H1 (cell line): ENCODE results near the gene ZBTB46. TPM values are rescaled to one million over a fixed set of nuclear protein-coding genes. Genes with fewer than 3 reads are reported as not detected.

Source experiments
- CTCF ChIA-PET: fragments of 300-600 bp; sonication (Branson Sonifier 250); formaldehyde crosslinking; loops from one replicate; lab custom pipeline; 2021; ENCODE audit not compliant: partially characterized antibody; lab: Charles Lee
- POLR2A ChIA-PET: fragments of 300-600 bp; sonication (Branson Sonifier 250); formaldehyde crosslinking; loops from one replicate; lab custom pipeline; 2021; ENCODE audit warnings: inconsistent platforms; ENCODE audit not compliant: partially characterized antibody; lab: Charles Lee
- DNase-seq, 2 experiments: peaks; one replicate each; pipeline versions ENCODE4 v3.0.0 to v3.0.0-alpha.2; 2010 to 2022; ENCODE audit warnings: low spot score in 2 of 2, low read depth in 1 of 2, mixed read lengths in 1 of 2
- FAIRE-seq: peaks from 2 replicates; lab custom pipeline; 2011; peaks lifted over from hg19 to GRCh38; lab: Jason Lieb, UNC
- H2AFZ ChIP-seq: 2 replicates; pipeline ENCODE4 v1.8.1; 2012; ENCODE audit warnings: low read length, inconsistent platforms
- H2AK5ac ChIP-seq: 2 replicates; pipeline ENCODE4 v1.6.1; 2013; ENCODE audit warnings: low read depth, low read length
- H2BK120ac ChIP-seq: replicated peaks from 2 replicates; pipeline ENCODE3; 2013; ENCODE audit warnings: low read depth, low read length, inconsistent platforms
- H2BK12ac ChIP-seq: 2 replicates; pipeline ENCODE4 v1.6.1; 2013; ENCODE audit warnings: low read depth, low read length
- H2BK15ac ChIP-seq: 2 replicates; pipeline ENCODE4 v1.6.1; 2013; ENCODE audit warnings: low read length
- H2BK20ac ChIP-seq: 2 replicates; pipeline ENCODE4 v1.6.1; 2013; ENCODE audit warnings: low read length
- H2BK5ac ChIP-seq: 2 replicates; pipeline ENCODE4 v1.6.1; 2013; ENCODE audit warnings: low read depth, low read length
- H3K14ac ChIP-seq: 2 replicates; pipeline ENCODE4 v1.6.1; 2013; ENCODE audit warnings: inconsistent platforms; ENCODE audit not compliant: insufficient read length
- H3K18ac ChIP-seq: 2 replicates; pipeline ENCODE4 v1.6.1; 2013; ENCODE audit warnings: low read length; ENCODE audit errors: extremely low read depth
- H3K23ac ChIP-seq: 2 replicates; pipeline ENCODE4 v1.6.1; 2013; ENCODE audit warnings: inconsistent platforms; ENCODE audit not compliant: insufficient read length
- H3K23me2 ChIP-seq: 2 replicates; pipeline ENCODE4 v1.6.1; 2013; ENCODE audit warnings: low read depth, low read length
- H3K27ac ChIP-seq: 2 replicates; pipeline ENCODE4 v1.6.1; 2011; ENCODE audit warnings: low read depth, low read length, inconsistent platforms
- H3K27me3 ChIP-seq, 4 experiments: replicated peaks in 1 of 4; 1 replicate in 1 of 4; 2 replicates in 3 of 4; pipeline versions ENCODE4 v1.6.1 to v1.8.1; 2011 to 2013; ENCODE audit warnings: low read length in 3 of 4, mild to moderate bottlenecking in 3 of 4, inconsistent platforms in 2 of 4, mixed read lengths in 2 of 4, moderate library complexity in 1 of 4; ENCODE audit not compliant: control insufficient read depth in 3 of 4, insufficient read depth in 3 of 4; ENCODE audit errors: extremely low read depth in 1 of 4
- H3K36me3 ChIP-seq, 4 experiments: 2 replicates each; pipeline versions ENCODE4 v1.6.1 to v1.8.1; 2011 to 2013; ENCODE audit warnings: mild to moderate bottlenecking in 4 of 4, low read length in 3 of 4, moderate library complexity in 2 of 4, control low read depth in 1 of 4, inconsistent platforms in 1 of 4; ENCODE audit not compliant: insufficient read depth in 4 of 4, control insufficient read depth in 2 of 4
- H3K4ac ChIP-seq: replicated peaks from 2 replicates; pipeline ENCODE3; 2013; ENCODE audit warnings: low read length, low read depth, mixed read lengths, inconsistent platforms; ENCODE audit not compliant: insufficient read length
- H3K4me1 ChIP-seq, 4 experiments: replicated peaks in 1 of 4; 1 replicate in 1 of 4; 2 replicates in 3 of 4; pipeline versions ENCODE4 v1.6.1 to v1.8.1; 2011 to 2013; ENCODE audit warnings: low read length in 3 of 4, inconsistent platforms in 2 of 4, mixed read lengths in 1 of 4; ENCODE audit not compliant: insufficient read depth in 4 of 4, control insufficient read depth in 3 of 4
- H3K4me2 ChIP-seq, 2 experiments: 2 replicates each; pipeline versions ENCODE4 v1.6.1 to v1.8.1; 2011 to 2013; ENCODE audit warnings: low read depth in 2 of 2, low read length in 2 of 2, control low read depth in 1 of 2, inconsistent platforms in 1 of 2, mild to moderate bottlenecking in 1 of 2; ENCODE audit not compliant: insufficient read depth in 1 of 2
- H3K4me3 ChIP-seq, 4 experiments: fragments of 200-600, 300-600 bp in 1 of 4; sonication (generic), shearing (Covaris generic), sonication (Bioruptor Twin) in 1 of 4; 2 replicates each; pipeline versions ENCODE4 v1.5.1 to v1.8.1; 2011 to 2016; ENCODE audit warnings: low read length in 4 of 4, low read depth in 3 of 4, control low read depth in 2 of 4, inconsistent platforms in 2 of 4, mild to moderate bottlenecking in 2 of 4, mixed read lengths in 1 of 4, moderate library complexity in 1 of 4; ENCODE audit not compliant: insufficient read depth in 2 of 4; ENCODE audit errors: extremely low read depth in 1 of 4
- H3K56ac ChIP-seq: replicated peaks from 2 replicates; pipeline ENCODE3; 2013; ENCODE audit warnings: low read depth, mild to moderate bottlenecking, mixed read lengths, low read length, inconsistent platforms; ENCODE audit not compliant: insufficient read length
- H3K79me1 ChIP-seq: 2 replicates; pipeline ENCODE4 v1.6.1; 2013; ENCODE audit warnings: low read depth, low read length, control low read depth
- H3K79me2 ChIP-seq, 2 experiments: 2 replicates each; pipeline versions ENCODE4 v1.6.1 to v1.8.1; 2012 to 2013; ENCODE audit warnings: low read length in 2 of 2, mild to moderate bottlenecking in 2 of 2, inconsistent platforms in 1 of 2; ENCODE audit not compliant: insufficient read depth in 2 of 2, control insufficient read depth in 1 of 2
- H3K9ac ChIP-seq, 4 experiments: replicated peaks in 1 of 4; 1 replicate in 1 of 4; 2 replicates in 3 of 4; pipeline versions ENCODE4 v1.6.1 to v1.8.1; 2011 to 2013; ENCODE audit warnings: low read depth in 3 of 4, low read length in 3 of 4, control low read depth in 2 of 4, mild to moderate bottlenecking in 2 of 4, moderate library complexity in 2 of 4, inconsistent platforms in 1 of 4; ENCODE audit errors: extremely low read depth in 1 of 4
- H3K9me3 ChIP-seq, 2 experiments: 2 replicates each; pipeline versions ENCODE4 v1.6.1 to v1.8.1; 2012 to 2013; ENCODE audit warnings: mild to moderate bottlenecking in 2 of 2, moderate library complexity in 2 of 2, control low read depth in 1 of 2, inconsistent platforms in 1 of 2, low read depth in 1 of 2, low read length in 1 of 2, mixed read lengths in 1 of 2; ENCODE audit not compliant: insufficient read depth in 2 of 2
- H4K20me1 ChIP-seq, 2 experiments: replicated peaks in 1 of 2; 2 replicates each; pipeline versions ENCODE3 to v1.8.1; 2011 to 2013; ENCODE audit warnings: inconsistent platforms in 2 of 2, low read length in 2 of 2, mild to moderate bottlenecking in 1 of 2; ENCODE audit not compliant: insufficient read depth in 2 of 2, control insufficient read depth in 1 of 2
- H4K5ac ChIP-seq: 2 replicates; pipeline ENCODE4 v1.6.1; 2013; ENCODE audit warnings: low read length, low read depth, mixed read lengths, inconsistent platforms; ENCODE audit not compliant: insufficient read length
- H4K8ac ChIP-seq: 2 replicates; pipeline ENCODE4 v1.8.0; 2013; ENCODE audit warnings: mild to moderate bottlenecking, moderate library complexity, low read length, inconsistent platforms; ENCODE audit not compliant: insufficient read depth; ENCODE audit errors: extremely low read depth
- H4K91ac ChIP-seq: replicated peaks from 2 replicates; pipeline ENCODE3; 2013; ENCODE audit warnings: low read length, mixed read lengths, inconsistent platforms; ENCODE audit not compliant: insufficient read length
- BACH1 ChIP-seq: IDR thresholded peaks from 2 replicates; pipeline ENCODE4 v1.6.1; 2012; ENCODE audit warnings: low read length, improper control_type of control experiment
- EGR1 ChIP-seq: IDR thresholded peaks from 2 replicates; pipeline ENCODE4 v1.6.1; 2011; ENCODE audit warnings: low read depth, low read length, borderline replicate concordance
- KDM4A ChIP-seq: IDR thresholded peaks from one replicate; pipeline ENCODE4 v1.7.1; 2012; ENCODE audit warnings: low read depth, mild to moderate bottlenecking, moderate library complexity, low read length, inconsistent platforms; ENCODE audit not compliant: severe bottlenecking
- KDM5A ChIP-seq: fragments of 200-600 bp; IDR thresholded peaks from 2 replicates; pipeline ENCODE4 v1.7.1; 2012; ENCODE audit warnings: mild to moderate bottlenecking, low read length, inconsistent platforms, mixed read lengths
- POU5F1 ChIP-seq: IDR thresholded peaks from 2 replicates; pipeline ENCODE4 v1.6.1; 2011; ENCODE audit warnings: low read depth, mild to moderate bottlenecking, low read length, moderate library complexity
- SP2 ChIP-seq: IDR thresholded peaks from 2 replicates; pipeline ENCODE4 v1.6.1; 2012; ENCODE audit warnings: mild to moderate bottlenecking, low read length, inconsistent platforms
- WGBS, 2 experiments: shearing (Covaris generic) in 1 of 2; methylation state at CpG; one replicate each; pipeline versions ENCODE4 v1.1.6 to v1.1.7; 2013 to 2015; ENCODE audit warnings: low lambda C conversion rate in 2 of 2, mixed read lengths in 2 of 2, inconsistent platforms in 1 of 2, low coverage in 1 of 2, missing lambda C conversion rate in 1 of 2; ENCODE audit not compliant: insufficient replicate concordance in 2 of 2, insufficient coverage in 1 of 2, insufficient read length in 1 of 2; ENCODE audit errors: extremely low coverage in 1 of 2, missing lambda C conversion rate in 1 of 2; 5-methylcytosine and 5-hydroxymethylcytosine counted together
- polyA plus RNA-seq, 7 experiments: library from polyadenylated mRNA; depleted of rRNA in 3 of 7; stranded (reverse) in 5 of 7; unstranded in 2 of 7; fragments of >200 nt in 5 of 7; fragments of 200-250 nt in 2 of 7; gene quantifications; 1 replicate in 5 of 7; 2 replicates in 1 of 7; 4 replicates in 1 of 7; pipeline versions ENCODE4 v1.2.1 to v1.2.3, GENCODE V29; 2011 to 2013; ENCODE audit warnings: missing spikeins in 2 of 7, mixed read lengths in 2 of 7
- total RNA-seq: library from RNA; stranded (reverse); fragmentation: NEBNext Ultra II Directional; extraction: Animal tissue kit (Norgen Biotek cat#: 25700); gene quantifications from 2 replicates; pipeline ENCODE4 v1.2.1, GENCODE V29; 2021

ZBTB46 gene
- total and polyA plus RNA-seq, 2 of the 8 experiments (the other 6 are each of a cell fraction or from before 2014, with no cell fraction given), result 6.4 to 22.4 TPM

GRCh38 chr20:63773571-63774241 is 57.4 kb downstream of the ZBTB46 start:
- FAIRE-seq, result no peak
- no peak overlapping the region for H3K23ac ChIP-seq
- H3K79me1 ChIP-seq, result peaks cover 14% of the 10 kb centered on the region
- no peak overlapping the region for H3K18ac ChIP-seq
- H4K8ac ChIP-seq, result no peak overlapping the region; the same call in 1 of the 2 replicates
- peaks cover 4 to 11% of the 10 kb centered on the region in 2 experiments; a peak in 2 of 4 replicates for H3K79me2 ChIP-seq
- DNase-seq, result no peak
- CTCF ChIA-PET, result interaction anchor here (0.6 to 10.7 kb wide), 7 partner anchors 14 to 168 kb away, joined by 3 to 191 read pairs (median 17); partner anchors contain the start of gene TPD52L2
- no peak overlapping the region for H2BK12ac ChIP-seq
- no peak overlapping the region for H3K4me3 ChIP-seq
- no peak overlapping the region for H4K91ac ChIP-seq
- H3K23me2 ChIP-seq, result peaks cover 7% of the 10 kb centered on the region; the same call in 1 of the 2 replicates
- H3K4me2 ChIP-seq, result no peak overlapping the region
- H2BK20ac ChIP-seq, result no peak overlapping the region
- no peak overlapping the region for H3K56ac ChIP-seq
- no peak overlapping the region for H3K9ac ChIP-seq
- peaks cover 0 to 9% (median 6%) of the 10 kb centered on the region in 4 experiments; a peak in 5 of 7 replicates for H3K4me1 ChIP-seq
- no peak overlapping the region for H3K14ac ChIP-seq
- 92% methylated on average over 29 of the region's 33 CpGs; no CpG with 5 or more reads in 1 of the 2 experiments for WGBS, 2 experiments
- H3K4ac ChIP-seq, result no peak overlapping the region
- H3K27ac ChIP-seq, result no peak overlapping the region
- no peaks in the 10 kb centered on the region; a peak in 1 of 8 replicates for H3K36me3 ChIP-seq
- TF ChIP-seq KDM4A (no peak), BACH1 (no peak), POU5F1 (no peak), SP2 (no peak), KDM5A (no peak), EGR1 (no peak)
- TF ChIP-seq, all 59 proteins: peak for 0
- H4K5ac ChIP-seq, result no peak overlapping the region
- H2BK15ac ChIP-seq, result no peak overlapping the region
- H3K27me3 ChIP-seq, result no peaks in the 10 kb centered on the region
- H2AFZ ChIP-seq, result no peak overlapping the region
- POLR2A ChIA-PET, result interaction anchor here (1.4 to 2.8 kb wide), 3 partner anchors 11 to 92 kb away, joined by 3 to 22 read pairs (median 3); partner anchors contain the start of gene TPD52L2
- H2AK5ac ChIP-seq, result no peak overlapping the region
- H2BK5ac ChIP-seq, result no peak overlapping the region; the same call in 1 of the 2 replicates
- H3K9me3 ChIP-seq, result peaks cover 0 to 3% of the 10 kb centered on the region in 2 experiments; a peak in 1 of 4 replicates
- peaks cover 3 to 14% of the 10 kb centered on the region in 2 experiments for H4K20me1 ChIP-seq
- no peak overlapping the region for H2BK120ac ChIP-seq
